SK-N-SH (cell line): ENCODE measurements around the gene PDIA6. TPM values are rescaled to one million over a fixed set of nuclear protein-coding genes. Genes with fewer than 3 reads are reported as not detected.

Source experiments
- CTCF ChIA-PET: fragments of 300-600, 350-600 bp; formaldehyde crosslinking; extraction: SDS; loops from one replicate; lab custom pipeline; 2021; lab: Yijun Ruan, JAX
- POLR2A ChIA-PET: fragments of 350-600 bp; sonication (Branson Sonifier 250); formaldehyde crosslinking; extraction: SDS; loops from one replicate; lab custom pipeline; 2020; ENCODE audit warnings: antibody characterized with exemption, inconsistent platforms; lab: Yijun Ruan, JAX
- DNase-seq: peaks from one replicate; pipeline ENCODE4 v3.0.0; 2012
- H2AFZ ChIP-seq: fragments of 200-600 bp; sonication (generic); 2 replicates; pipeline ENCODE4 v1.8.1; 2016; ENCODE audit warnings: antibody characterized with exemption, mild to moderate bottlenecking, low read depth
- H3F3A ChIP-seq: fragments of 200-600 bp; sonication (generic); replicated peaks from 2 replicates; pipeline ENCODE3; 2016; ENCODE audit warnings: antibody characterized with exemption, mild to moderate bottlenecking; ENCODE audit not compliant: insufficient read depth
- H3K27ac ChIP-seq, 2 experiments: fragments of 200-500 bp in 1 of 2; fragments of 200-600 bp in 1 of 2; sonication (Bioruptor generic) in 1 of 2; sonication (generic), shearing (Covaris generic) in 1 of 2; 2 replicates each; pipeline versions ENCODE4 v1.5.1 to v1.6.1; 2014 to 2016; ENCODE audit warnings: low read depth in 2 of 2, inconsistent platforms in 1 of 2, low read length in 1 of 2, mild to moderate bottlenecking in 1 of 2, mixed read lengths in 1 of 2
- H3K27me3 ChIP-seq: fragments of 200-600 bp; sonication (generic), shearing (Covaris generic); 2 replicates; pipeline ENCODE4 v1.6.1; 2016; ENCODE audit warnings: mixed run types; ENCODE audit not compliant: insufficient read depth
- H3K36me3 ChIP-seq, 2 experiments: fragments of 200-500 bp in 1 of 2; fragments of 200-600 bp in 1 of 2; sonication (Bioruptor generic) in 1 of 2; sonication (generic) in 1 of 2; replicated peaks in 1 of 2; 2 replicates each; pipeline versions ENCODE3 to v1.5.1; 2014 to 2016; ENCODE audit warnings: low read length in 1 of 2, mild to moderate bottlenecking in 1 of 2; ENCODE audit not compliant: insufficient read depth in 2 of 2, control insufficient read depth in 1 of 2
- H3K4me1 ChIP-seq, 2 experiments: fragments of 200-500 bp in 1 of 2; fragments of 200-600 bp in 1 of 2; sonication (Bioruptor generic) in 1 of 2; sonication (generic), shearing (Covaris generic) in 1 of 2; 2 replicates each; pipeline versions ENCODE4 v1.5.1 to v1.6.1; 2014 to 2016; ENCODE audit warnings: low read depth in 1 of 2, low read length in 1 of 2, mixed run types in 1 of 2; ENCODE audit not compliant: insufficient read depth in 2 of 2, control insufficient read depth in 1 of 2
- H3K4me2 ChIP-seq: fragments of 200-600 bp; sonication (generic), shearing (Covaris generic); 2 replicates; pipeline ENCODE4 v1.6.1; 2017; ENCODE audit warnings: mixed run types
- H3K4me3 ChIP-seq, 2 experiments: fragments of 200-500 bp in 1 of 2; fragments of 200-600 bp in 1 of 2; sonication (Bioruptor generic) in 1 of 2; sonication (generic), shearing (Covaris generic) in 1 of 2; 2 replicates each; pipeline versions ENCODE4 v1.5.1 to v1.8.1; 2014 to 2016; ENCODE audit warnings: low read depth in 2 of 2, inconsistent platforms in 1 of 2, low read length in 1 of 2, mild to moderate bottlenecking in 1 of 2, mixed read lengths in 1 of 2, moderate library complexity in 1 of 2
- H3K79me2 ChIP-seq: fragments of 200-600 bp; sonication (generic); 2 replicates; pipeline ENCODE4 v1.8.1; 2017; ENCODE audit warnings: mild to moderate bottlenecking; ENCODE audit not compliant: insufficient read depth
- H3K9ac ChIP-seq: fragments of 200-600 bp; sonication (generic); 2 replicates; pipeline ENCODE4 v1.6.1; 2017; ENCODE audit warnings: mixed run types
- H3K9me2 ChIP-seq: fragments of 200-600 bp; sonication (generic); 2 replicates; pipeline ENCODE4 v1.6.1; 2017; ENCODE audit warnings: mixed run types
- H3K9me3 ChIP-seq: fragments of 200-600 bp; sonication (generic); 2 replicates; pipeline ENCODE4 v1.6.1; 2017; ENCODE audit warnings: mixed run types, mild to moderate bottlenecking, moderate library complexity
- H4K20me1 ChIP-seq: fragments of 200-600 bp; sonication (generic); 2 replicates; pipeline ENCODE4 v1.6.1; 2017; ENCODE audit warnings: mild to moderate bottlenecking, mixed run types; ENCODE audit not compliant: insufficient read depth
- CTCF ChIP-seq: fragments of 200-600 bp; sonication (generic); IDR thresholded peaks from 2 replicates; pipeline ENCODE4 v1.6.1; 2017; ENCODE audit warnings: antibody characterized with exemption, mild to moderate bottlenecking, moderate library complexity
- EZH2phosphoT487 ChIP-seq: fragments of 200-600 bp; sonication (generic); IDR thresholded peaks from 2 replicates; pipeline ENCODE4 v1.6.1; 2017; ENCODE audit warnings: low read depth, mixed run types, mild to moderate bottlenecking, antibody characterized with exemption, moderate library complexity, borderline replicate concordance
- FOXJ3 ChIP-seq: sonication (generic); formaldehyde crosslinking; IDR thresholded peaks from 2 replicates; pipeline ENCODE4 v1.5.1; 2020; ENCODE audit warnings: mild to moderate bottlenecking, missing genetic modification reagents
- FOXM1 ChIP-seq: IDR thresholded peaks from 2 replicates; pipeline ENCODE4 v1.4.0; 2012; ENCODE audit warnings: low read depth, mild to moderate bottlenecking
- GABPA ChIP-seq: IDR thresholded peaks from 2 replicates; pipeline ENCODE4 v1.4.0; 2012; ENCODE audit warnings: low read depth, mild to moderate bottlenecking
- IRF3 ChIP-seq: fragments of 150-350 bp; IDR thresholded peaks from 2 replicates; pipeline ENCODE4 v1.6.1; 2016; ENCODE audit warnings: mild to moderate bottlenecking, low read depth, low read length
- MXI1 ChIP-seq: IDR thresholded peaks from 2 replicates; pipeline ENCODE4 v1.6.1; 2012; ENCODE audit warnings: mild to moderate bottlenecking, low read depth, low read length, improper control_type of control experiment
- NRF1 ChIP-seq: IDR thresholded peaks from 2 replicates; pipeline ENCODE4 v1.6.1; 2012; ENCODE audit warnings: low read depth, mild to moderate bottlenecking, low read length
- PBX3 ChIP-seq: IDR thresholded peaks from 2 replicates; pipeline ENCODE4; 2012
- POLR2AphosphoS5 ChIP-seq: IDR thresholded peaks from 2 replicates; pipeline ENCODE4 v1.6.1; 2012; ENCODE audit warnings: low read depth, low read length
- RAD21 ChIP-seq: IDR thresholded peaks from 2 replicates; pipeline ENCODE4 v1.6.1; 2012; ENCODE audit warnings: mild to moderate bottlenecking, low read length
- RFX5 ChIP-seq: IDR thresholded peaks from 2 replicates; pipeline ENCODE4 v1.6.1; 2012; ENCODE audit warnings: mild to moderate bottlenecking, improper control_type of control experiment, low read length
- TAF1 ChIP-seq: IDR thresholded peaks from 2 replicates; pipeline ENCODE4 v1.6.1; 2012; ENCODE audit warnings: low read depth, mild to moderate bottlenecking, low read length, moderate library complexity, borderline replicate concordance
- TCF12 ChIP-seq: IDR thresholded peaks from 2 replicates; pipeline ENCODE4 v1.4.0; 2012
- USF1 ChIP-seq: IDR thresholded peaks from 2 replicates; pipeline ENCODE4 v1.4.0; 2012; ENCODE audit warnings: low read depth, borderline replicate concordance
- YY1 ChIP-seq: IDR thresholded peaks from 2 replicates; pipeline ENCODE4 v1.4.0; 2012; ENCODE audit warnings: low read depth, mild to moderate bottlenecking
- ZBTB33 ChIP-seq: IDR thresholded peaks from 2 replicates; pipeline ENCODE4 v1.4.0; 2012; ENCODE audit warnings: low read depth, borderline replicate concordance
- WGBS: methylation state at CpG from one replicate; pipeline ENCODE4 v1.1.6; 2017; ENCODE audit warnings: low lambda C conversion rate; 5-methylcytosine and 5-hydroxymethylcytosine counted together
- polyA plus RNA-seq, 3 experiments: library from polyadenylated mRNA; depleted of rRNA; stranded (reverse); fragments of >200 nt; gene quantifications; 2 replicates each; pipeline ENCODE4 v1.2.3, GENCODE V29; 2012

PDIA6 gene
- polyA plus RNA-seq, 1 of the 3 experiments (the other 2 are of a cell fraction), result 325 TPM

GRCh38 chr2:10838734-10839133 lies 26.1 kb upstream of the PDIA6 start:
- CTCF ChIA-PET, result interaction anchor here (1.0 to 11.5 kb wide), 6 partner anchors 13 to 285 kb away, joined by 3 to 666 read pairs (median 4); partner anchors contain the start of gene KCNF1
- no peaks in the 10 kb centered on the region for H4K20me1 ChIP-seq
- H3K36me3 ChIP-seq, result no peaks in the 10 kb centered on the region
- H3K4me2 ChIP-seq, result no peak overlapping the region
- H3K9me2 ChIP-seq, result no peaks in the 10 kb centered on the region
- no peaks in the 10 kb centered on the region for H3K27me3 ChIP-seq
- 43% methylated on average over 3 of the region's 3 CpGs for WGBS
- H2AFZ ChIP-seq, result no peak overlapping the region
- H3K4me1 ChIP-seq, result peaks cover 0 to 7% of the 10 kb centered on the region in 2 experiments; a peak in 1 of 4 replicates
- H3K27ac ChIP-seq, result no peak overlapping the region
- H3K79me2 ChIP-seq, result no peaks in the 10 kb centered on the region
- DNase-seq, result no peak
- no peak overlapping the region for H3K9ac ChIP-seq
- H3K9me3 ChIP-seq, result no peaks in the 10 kb centered on the region
- H3F3A ChIP-seq, result no peaks in the 10 kb centered on the region
- no peak overlapping the region for H3K4me3 ChIP-seq
- no peak for TF ChIP-seq NRF1
- no peak for TF ChIP-seq TAF1
- TF ChIP-seq FOXM1, result no peak
- TF ChIP-seq RFX5, result no peak
- no peak for TF ChIP-seq GABPA
- no peak for TF ChIP-seq EZH2phosphoT487
- no peak for TF ChIP-seq RAD21
- TF ChIP-seq IRF3, result no peak
- TF ChIP-seq MXI1, result no peak
- no peak for TF ChIP-seq YY1
- no peak for TF ChIP-seq FOXJ3 (CRISPR knock-in tag)
- no peak for TF ChIP-seq CTCF
- no peak for TF ChIP-seq TCF12
- TF ChIP-seq PBX3, result no peak
- no peak for TF ChIP-seq USF1
- no peak for TF ChIP-seq ZBTB33
- TF ChIP-seq POLR2AphosphoS5, result no peak
- TF ChIP-seq, all 33 proteins: peak for 0
- POLR2A ChIA-PET, result no interaction called here
